Mesendoderm (in vitro differentiated cells): ENCODE data around the gene RPS6KC1.
A peak's percentile ranks its signal among the peaks of the same experiment; 100 is the strongest.

Experiments
- DNase-seq: peaks from one replicate; pipeline ENCODE4 v3.0.0; 2013
- H2AK5ac ChIP-seq: 2 replicates; pipeline ENCODE4 v1.6.1; 2013; ENCODE audit warnings: low read length, inconsistent platforms
- H2BK120ac ChIP-seq: 2 replicates; pipeline ENCODE4 v1.6.1; 2013; ENCODE audit warnings: low read depth, mild to moderate bottlenecking, low read length, moderate library complexity, mixed read lengths
- H2BK15ac ChIP-seq: replicated peaks from 2 replicates; pipeline ENCODE4 v1.6.1; 2013; ENCODE audit warnings: low read depth, mild to moderate bottlenecking, moderate library complexity
- H2BK5ac ChIP-seq: 2 replicates; pipeline ENCODE4 v1.6.1; 2013; ENCODE audit warnings: low read length, inconsistent platforms
- H3K18ac ChIP-seq: 2 replicates; pipeline ENCODE4 v1.6.1; 2013; ENCODE audit warnings: mild to moderate bottlenecking, low read length, mixed read lengths
- H3K23ac ChIP-seq: one replicate; pipeline ENCODE4 v1.6.1; 2013; ENCODE audit warnings: low read length
- H3K27ac ChIP-seq: 2 replicates; pipeline ENCODE4 v1.5.1; 2013; ENCODE audit warnings: low read depth, mild to moderate bottlenecking, inconsistent platforms, low read length, moderate library complexity
- H3K27me3 ChIP-seq: 2 replicates; pipeline ENCODE4 v1.6.1; 2013; ENCODE audit warnings: low read length, control low read depth, mild to moderate bottlenecking, inconsistent platforms; ENCODE audit not compliant: insufficient read depth, poor library complexity
- H3K36me3 ChIP-seq: 2 replicates; pipeline ENCODE4 v1.6.1; 2013; ENCODE audit warnings: low read length, inconsistent platforms; ENCODE audit not compliant: control insufficient read depth, insufficient read depth
- H3K4ac ChIP-seq: one replicate; pipeline ENCODE4 v1.6.1; 2013; ENCODE audit warnings: low read depth, mild to moderate bottlenecking, low read length, moderate library complexity
- H3K4me1 ChIP-seq: 2 replicates; pipeline ENCODE4 v1.6.1; 2013; ENCODE audit warnings: low read depth, low read length, inconsistent platforms; ENCODE audit not compliant: control insufficient read depth
- H3K4me2 ChIP-seq: 2 replicates; pipeline ENCODE4 v1.6.1; 2013; ENCODE audit warnings: low read length
- H3K4me3 ChIP-seq: 2 replicates; pipeline ENCODE4 v1.5.1; 2013; ENCODE audit warnings: mild to moderate bottlenecking, low read length
- H3K56ac ChIP-seq: one replicate; pipeline ENCODE4 v1.6.1; 2013; ENCODE audit warnings: low read length
- H3K79me1 ChIP-seq: 2 replicates; pipeline ENCODE4 v1.6.1; 2013; ENCODE audit warnings: low read length, inconsistent platforms
- H3K79me2 ChIP-seq: 2 replicates; pipeline ENCODE4 v1.6.1; 2013; ENCODE audit warnings: mild to moderate bottlenecking, low read length; ENCODE audit not compliant: control insufficient read depth, insufficient read depth
- H3K9ac ChIP-seq: 2 replicates; pipeline ENCODE4 v1.6.1; 2013; ENCODE audit warnings: low read length, inconsistent platforms
- H4K5ac ChIP-seq: one replicate; pipeline ENCODE4 v1.6.1; 2013; ENCODE audit warnings: low read length
- H4K8ac ChIP-seq: one replicate; pipeline ENCODE4 v1.6.1; 2013; ENCODE audit warnings: low read depth, mild to moderate bottlenecking, control low read depth, low read length, moderate library complexity
- WGBS: extraction: QIAGEN DNeasy Blood & Tissue Kit; methylation state at CpG from one replicate; pipeline ENCODE4 v1.1.7; 2013; ENCODE audit warnings: low lambda C conversion rate, missing lambda C conversion rate; ENCODE audit not compliant: insufficient coverage; ENCODE audit errors: extremely low coverage; 5-methylcytosine and 5-hydroxymethylcytosine counted together

RPS6KC1 gene

DNA sequence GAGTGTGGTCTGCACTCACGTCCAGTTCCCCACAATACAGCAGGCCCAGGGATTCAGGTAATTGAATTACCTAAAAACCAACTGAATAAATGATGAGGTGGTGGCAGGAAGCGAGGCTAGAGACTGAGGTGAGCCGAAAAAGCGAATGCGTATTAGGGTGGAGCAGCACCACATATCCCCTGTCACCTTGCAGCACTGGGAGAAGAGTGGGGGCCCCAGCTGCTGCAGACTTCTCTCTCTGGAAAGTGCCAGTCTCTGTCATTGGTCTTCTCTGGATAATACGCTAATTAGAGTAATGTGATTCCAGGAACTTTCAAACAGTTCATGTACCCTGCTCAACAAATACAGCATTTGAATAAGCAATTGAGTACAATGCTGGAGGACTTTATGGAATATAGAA lies 199.0 kb downstream of the RPS6KC1 start:
- no CpG with 5 or more reads among the region's 6 CpGs for WGBS
- no peaks in the 10 kb centered on the region for H3K4me1 ChIP-seq
- H3K18ac ChIP-seq = no peak overlapping the region
- H3K79me1 ChIP-seq = no peaks in the 10 kb centered on the region
- H4K8ac ChIP-seq = no peak overlapping the region
- no peak overlapping the region for H3K4me2 ChIP-seq
- no peaks in the 10 kb centered on the region for H3K36me3 ChIP-seq
- H3K27ac ChIP-seq = no peak overlapping the region
- H2AK5ac ChIP-seq = no peak overlapping the region
- no peak overlapping the region for H2BK120ac ChIP-seq
- no peaks in the 10 kb centered on the region for H3K79me2 ChIP-seq
- H3K27me3 ChIP-seq = no peaks in the 10 kb centered on the region
- H3K56ac ChIP-seq = no peak overlapping the region
- H3K23ac ChIP-seq = no peak overlapping the region
- H2BK15ac ChIP-seq = no peak overlapping the region
- no peak overlapping the region for H3K4me3 ChIP-seq
- no peak overlapping the region for H4K5ac ChIP-seq
- no peak overlapping the region for H2BK5ac ChIP-seq
- H3K9ac ChIP-seq = no peak overlapping the region
- DNase-seq = no peak
- no peak overlapping the region for H3K4ac ChIP-seq

DNA sequence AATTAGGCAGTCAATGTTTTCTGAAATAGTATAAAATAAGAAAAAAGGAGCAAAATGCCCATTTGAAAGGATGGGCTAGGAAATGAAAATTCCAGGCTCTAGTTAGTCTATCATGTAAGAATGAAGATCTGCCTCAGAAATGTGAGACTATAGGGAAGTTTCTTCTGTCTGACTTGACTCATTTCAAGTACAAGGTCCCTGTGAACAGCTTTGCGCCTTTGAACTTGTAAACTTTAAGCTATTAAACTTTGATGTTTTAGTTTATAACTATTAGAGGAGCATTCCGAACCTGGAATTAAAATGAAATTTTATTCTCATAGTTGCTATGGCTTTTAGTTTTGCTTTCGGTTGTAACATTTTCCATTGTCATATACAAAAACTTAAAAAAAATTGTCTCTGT lies 199.4 kb downstream of the RPS6KC1 start:
- Histone ChIP-seq H4K8ac (no peak overlapping the region), H2BK5ac (no peak overlapping the region), H3K4me3 (no peak overlapping the region), H2BK120ac (no peak overlapping the region), H3K23ac (no peak overlapping the region), H3K36me3 (no peaks in the 10 kb centered on the region), H4K5ac (no peak overlapping the region), H3K9ac (no peak overlapping the region), H2BK15ac (no peak overlapping the region), H3K4me2 (no peak overlapping the region), H3K79me2 (no peaks in the 10 kb centered on the region), H2AK5ac (no peak overlapping the region), H3K79me1 (no peaks in the 10 kb centered on the region), H3K27me3 (no peaks in the 10 kb centered on the region), H3K4me1 (no peaks in the 10 kb centered on the region), H3K4ac (no peak overlapping the region), H3K56ac (no peak overlapping the region), H3K18ac (no peak overlapping the region), H3K27ac (no peak overlapping the region)
- no CpG with 5 or more reads among the region's 3 CpGs for WGBS
- no peak for DNase-seq

GRCh38 chr1:213251972-213252371 lies 200.9 kb downstream of the RPS6KC1 start:
- no peak overlapping the region for H3K18ac ChIP-seq
- no peak for DNase-seq
- no peak overlapping the region for H3K4me3 ChIP-seq
- H3K23ac ChIP-seq = no peak overlapping the region
- H3K36me3 ChIP-seq = no peaks in the 10 kb centered on the region
- no peak overlapping the region for H2BK15ac ChIP-seq
- no peaks in the 10 kb centered on the region for H3K4me1 ChIP-seq
- no CpG with 5 or more reads among the region's 2 CpGs for WGBS
- no peak overlapping the region for H3K56ac ChIP-seq
- H3K4me2 ChIP-seq = no peak overlapping the region
- H4K8ac ChIP-seq = no peak overlapping the region
- H3K79me1 ChIP-seq = no peaks in the 10 kb centered on the region
- no peak overlapping the region for H2AK5ac ChIP-seq
- H3K79me2 ChIP-seq = no peaks in the 10 kb centered on the region
- no peak overlapping the region for H3K4ac ChIP-seq
- H3K27ac ChIP-seq = no peak overlapping the region
- H3K9ac ChIP-seq = no peak overlapping the region
- no peak overlapping the region for H4K5ac ChIP-seq
- no peaks in the 10 kb centered on the region for H3K27me3 ChIP-seq
- no peak overlapping the region for H2BK120ac ChIP-seq
- H2BK5ac ChIP-seq = no peak overlapping the region

- Histone ChIP-seq H4K8ac (no peak overlapping the region), H2BK15ac (no peak overlapping the region), H3K79me2 (no peaks in the 10 kb centered on the region), H3K9ac (no peak overlapping the region), H3K23ac (no peak overlapping the region), H3K36me3 (no peaks in the 10 kb centered on the region), H3K18ac (no peak overlapping the region), H2AK5ac (no peak overlapping the region), H2BK120ac (no peak overlapping the region), H3K79me1 (no peaks in the 10 kb centered on the region), H3K56ac (no peak overlapping the region), H2BK5ac (no peak overlapping the region), H3K27ac (no peak overlapping the region), H3K4ac (no peak overlapping the region), H3K4me3 (no peak overlapping the region), H3K27me3 (no peaks in the 10 kb centered on the region), H3K4me2 (no peak overlapping the region), H3K4me1 (peaks cover 3% of the 10 kb centered on the region), H4K5ac (no peak overlapping the region)
- no peak for DNase-seq
- no CpG with 5 or more reads among the region's 3 CpGs for WGBS
These were observed 205.5 kb downstream of the RPS6KC1 start for GRCh38 chr1:213256438-213257087.

- peak; percentile 92 for DNase-seq
- no peak overlapping the region for H4K8ac ChIP-seq
- H3K36me3 ChIP-seq = no peaks in the 10 kb centered on the region
- no peak overlapping the region for H2BK5ac ChIP-seq
- H2AK5ac ChIP-seq = no peak overlapping the region
- no peaks in the 10 kb centered on the region for H3K27me3 ChIP-seq
- no peak overlapping the region for H4K5ac ChIP-seq
- H3K56ac ChIP-seq = no peak overlapping the region
- no peaks in the 10 kb centered on the region for H3K79me2 ChIP-seq
- no peak overlapping the region for H2BK15ac ChIP-seq
- H3K4me2 ChIP-seq = no peak overlapping the region
- peaks cover 3% of the 10 kb centered on the region for H3K4me1 ChIP-seq
- H3K79me1 ChIP-seq = no peaks in the 10 kb centered on the region
- H2BK120ac ChIP-seq = no peak overlapping the region
- H3K18ac ChIP-seq = no peak overlapping the region
- no peak overlapping the region for H3K23ac ChIP-seq
- H3K4me3 ChIP-seq = no peak overlapping the region
- no peak overlapping the region for H3K9ac ChIP-seq
- no CpG with 5 or more reads among the region's 5 CpGs for WGBS
- H3K4ac ChIP-seq = no peak overlapping the region
- H3K27ac ChIP-seq = no peak overlapping the region
These were observed 209.5 kb downstream of the RPS6KC1 start for GRCh38 chr1:213260311-213261075.
